ENCODE data around the gene RASGRF1.

RASGRF1 gene

DNA sequence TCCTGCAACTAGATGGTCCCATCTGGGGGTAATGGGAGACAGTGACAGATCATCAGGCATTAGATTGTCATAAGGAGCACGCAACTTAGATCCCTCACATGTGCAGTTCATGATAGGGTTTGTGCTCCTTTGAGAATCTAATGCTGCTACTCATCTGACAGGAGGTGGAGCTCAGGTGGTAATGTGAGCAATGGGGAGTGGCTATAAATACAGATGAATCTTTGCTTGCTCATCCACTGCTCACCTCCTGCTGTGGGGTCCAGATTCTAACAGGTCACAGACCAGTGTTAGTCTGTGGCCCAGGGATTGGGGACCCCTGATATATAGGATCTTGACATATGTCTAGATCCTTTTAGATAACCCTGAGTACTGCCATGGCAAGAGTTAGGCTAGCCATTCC is 52.7 kb downstream of the RASGRF1 start:
- Histone ChIP-seq H3K23ac (ENCODE audit: low read length in 2 of 2) (no peak overlapping the region), H2AK5ac (ENCODE audit: low read length, severe bottlenecking) (no peak overlapping the region), H3K9me3 (ENCODE audit: control insufficient read depth, low read length) (peaks cover 17% of the 10 kb centered on the region), H3K79me1 (replicated peaks; ENCODE audit: low read length, poor library complexity, severe bottlenecking) (no peaks in the 10 kb centered on the region), H2AFZ (ENCODE audit: low read depth, low read length) (no peak overlapping the region), H3K14ac (ENCODE audit: low read length in 2 of 2) (no peak overlapping the region), H2BK12ac (ENCODE audit: low read length in 2 of 2) (no peak overlapping the region), H3K36me3 (ENCODE audit: control insufficient read depth in 1 of 2, insufficient read depth in 2 of 2, low read depth in 1 of 2, low read length in 2 of 2) (no peaks in the 10 kb centered on the region), H3K4me3 (ENCODE audit: insufficient read depth in 1 of 2, low read depth in 1 of 2, low read length in 2 of 2) (no peak overlapping the region), H4K8ac (ENCODE audit: low read length) (no peak overlapping the region), H2BK120ac (ENCODE audit: low read depth, low read length) (no peak overlapping the region), H3K27ac (ENCODE audit: low read length, poor library complexity, severe bottlenecking) (no peak overlapping the region), H3K27me3 (ENCODE audit: control insufficient read depth in 1 of 2, insufficient read depth in 1 of 2, low read length in 2 of 2) (peaks cover 0 to 39% of the 10 kb centered on the region in 2 experiments), H3K9ac (ENCODE audit: low read length) (no peak overlapping the region), H3K4me1 (ENCODE audit: control insufficient read depth, insufficient read depth, low read depth, low read length) (peaks cover 15% of the 10 kb centered on the region), H3K18ac (ENCODE audit: low read depth in 1 of 2, low read length in 2 of 2) (no peak overlapping the region), H3K4me2 (ENCODE audit: low read length, poor library complexity, severe bottlenecking) (no peak overlapping the region), H2BK15ac (ENCODE audit: low read depth, poor library complexity, severe bottlenecking) (no peak overlapping the region), H3K4ac (ENCODE audit: low read depth in 1 of 2, low read length in 2 of 2) (no peak overlapping the region), H2BK5ac (ENCODE audit: low read depth, low read length, poor library complexity, severe bottlenecking) (no peak overlapping the region), H4K91ac (ENCODE audit: low read length) (no peak overlapping the region)
- DNase-seq: no peak
- 97% methylated on average over 1 of the region's 1 CpG for WGBS

DNA sequence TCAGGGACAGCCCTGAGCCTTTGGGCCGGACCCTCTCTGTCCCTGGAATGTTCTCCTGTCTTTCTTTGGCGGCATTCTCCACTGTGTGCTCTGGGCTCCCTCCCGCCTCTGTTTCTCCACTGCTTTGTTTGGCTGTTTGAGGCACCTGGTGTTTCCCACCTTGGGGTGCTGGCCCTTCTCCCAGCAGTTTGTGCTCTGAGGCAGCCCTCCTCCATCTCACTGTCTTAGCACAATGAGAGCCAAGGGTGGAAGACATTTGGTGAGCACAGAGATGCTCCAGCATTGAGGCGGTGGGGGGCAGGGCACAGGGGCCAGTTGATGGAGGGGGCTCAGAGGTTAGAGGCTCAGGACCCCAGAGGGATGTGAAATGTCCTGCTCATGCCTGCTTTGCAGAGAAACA is 54.3 kb downstream of the RASGRF1 start:
- no peak overlapping the region for H3K4me2 ChIP-seq (ENCODE audit: low read length, poor library complexity, severe bottlenecking)
- H3K9ac ChIP-seq (ENCODE audit: low read length): no peak overlapping the region
- no peak overlapping the region for H2BK12ac ChIP-seq (ENCODE audit: low read length in 2 of 2)
- no peak overlapping the region for H3K18ac ChIP-seq (ENCODE audit: low read depth in 1 of 2, low read length in 2 of 2)
- H4K91ac ChIP-seq (ENCODE audit: low read length): no peak overlapping the region
- peaks cover 18% of the 10 kb centered on the region for H3K4me1 ChIP-seq (ENCODE audit: control insufficient read depth, insufficient read depth, low read depth, low read length)
- no peak overlapping the region for H3K27ac ChIP-seq (ENCODE audit: low read length, poor library complexity, severe bottlenecking)
- no peak overlapping the region for H2AK5ac ChIP-seq (ENCODE audit: low read length, severe bottlenecking)
- no peak overlapping the region for H2BK15ac ChIP-seq (ENCODE audit: low read depth, poor library complexity, severe bottlenecking)
- H3K27me3 ChIP-seq (ENCODE audit: control insufficient read depth in 1 of 2, insufficient read depth in 1 of 2, low read length in 2 of 2): peaks cover 3 to 36% of the 10 kb centered on the region in 2 experiments
- H3K4ac ChIP-seq (ENCODE audit: low read depth in 1 of 2, low read length in 2 of 2): no peak overlapping the region
- no peaks in the 10 kb centered on the region for H3K36me3 ChIP-seq (ENCODE audit: control insufficient read depth in 1 of 2, insufficient read depth in 2 of 2, low read depth in 1 of 2, low read length in 2 of 2)
- 97% methylated on average over 4 of the region's 4 CpGs for WGBS
- peak overlapping the region in 1 of 2 experiments; percentile 10 for H3K4me3 ChIP-seq (ENCODE audit: insufficient read depth in 1 of 2, low read depth in 1 of 2, low read length in 2 of 2)
- no peaks in the 10 kb centered on the region for H3K79me1 ChIP-seq (replicated peaks; ENCODE audit: low read length, poor library complexity, severe bottlenecking)
- H3K23ac ChIP-seq (ENCODE audit: low read length in 2 of 2): no peak overlapping the region
- H3K14ac ChIP-seq (ENCODE audit: low read length in 2 of 2): no peak overlapping the region
- no peak overlapping the region for H2BK120ac ChIP-seq (ENCODE audit: low read depth, low read length)
- H2BK5ac ChIP-seq (ENCODE audit: low read depth, low read length, poor library complexity, severe bottlenecking): no peak overlapping the region
- H3K9me3 ChIP-seq (ENCODE audit: control insufficient read depth, low read length): peaks cover 11% of the 10 kb centered on the region
- no peak overlapping the region for H4K8ac ChIP-seq (ENCODE audit: low read length)
- no peak overlapping the region for H2AFZ ChIP-seq (ENCODE audit: low read depth, low read length)
- no peak for DNase-seq

DNA sequence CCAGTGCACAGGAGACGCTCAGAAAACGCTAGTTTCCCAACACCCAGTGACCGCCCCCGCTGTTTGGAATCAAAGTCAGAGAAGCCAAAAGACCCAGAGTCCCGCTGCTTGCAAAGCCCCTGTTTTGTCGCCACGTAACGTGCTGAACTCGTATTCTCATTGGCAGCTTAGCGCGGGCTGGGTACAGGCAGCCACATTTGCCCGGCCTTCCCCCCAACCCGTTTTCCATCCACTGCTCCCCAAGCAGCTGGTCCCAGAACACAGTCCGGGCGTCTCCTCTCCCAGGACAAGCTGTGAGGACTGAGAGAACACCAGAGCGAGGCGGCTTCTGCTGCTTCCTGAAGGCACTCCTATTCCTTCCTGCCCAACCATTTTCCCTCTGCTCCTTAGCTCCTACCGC is 54.8 kb downstream of the RASGRF1 start:
- WGBS: 70% methylated on average over 18 of the region's 18 CpGs
- Histone ChIP-seq H2AFZ (ENCODE audit: low read depth, low read length) (no peak overlapping the region), H3K79me1 (replicated peaks; ENCODE audit: low read length, poor library complexity, severe bottlenecking) (no peaks in the 10 kb centered on the region), H2BK15ac (ENCODE audit: low read depth, poor library complexity, severe bottlenecking) (no peak overlapping the region), H3K23ac (ENCODE audit: low read length in 2 of 2) (no peak overlapping the region), H4K8ac (ENCODE audit: low read length) (no peak overlapping the region), H2BK5ac (ENCODE audit: low read depth, low read length, poor library complexity, severe bottlenecking) (no peak overlapping the region), H3K4me1 (ENCODE audit: control insufficient read depth, insufficient read depth, low read depth, low read length) (peaks cover 18% of the 10 kb centered on the region), H3K36me3 (ENCODE audit: control insufficient read depth in 1 of 2, insufficient read depth in 2 of 2, low read depth in 1 of 2, low read length in 2 of 2) (no peaks in the 10 kb centered on the region), H2BK12ac (ENCODE audit: low read length in 2 of 2) (no peak overlapping the region), H2BK120ac (ENCODE audit: low read depth, low read length) (no peak overlapping the region), H4K91ac (ENCODE audit: low read length) (no peak overlapping the region), H3K9ac (ENCODE audit: low read length) (no peak overlapping the region), H3K9me3 (ENCODE audit: control insufficient read depth, low read length) (peaks cover 11% of the 10 kb centered on the region), H3K4me2 (ENCODE audit: low read length, poor library complexity, severe bottlenecking) (no peak overlapping the region), H3K27me3 (ENCODE audit: control insufficient read depth in 1 of 2, insufficient read depth in 1 of 2, low read length in 2 of 2) (peaks cover 3 to 37% of the 10 kb centered on the region in 2 experiments), H3K4me3 (ENCODE audit: insufficient read depth in 1 of 2, low read depth in 1 of 2, low read length in 2 of 2) (no peak overlapping the region), H2AK5ac (ENCODE audit: low read length, severe bottlenecking) (peak overlapping the region; percentile 77), H3K4ac (ENCODE audit: low read depth in 1 of 2, low read length in 2 of 2) (no peak overlapping the region), H3K27ac (ENCODE audit: low read length, poor library complexity, severe bottlenecking) (no peak overlapping the region), H3K18ac (ENCODE audit: low read depth in 1 of 2, low read length in 2 of 2) (no peak overlapping the region), H3K14ac (ENCODE audit: low read length in 2 of 2) (no peak overlapping the region)
- DNase-seq: no peak

DNA sequence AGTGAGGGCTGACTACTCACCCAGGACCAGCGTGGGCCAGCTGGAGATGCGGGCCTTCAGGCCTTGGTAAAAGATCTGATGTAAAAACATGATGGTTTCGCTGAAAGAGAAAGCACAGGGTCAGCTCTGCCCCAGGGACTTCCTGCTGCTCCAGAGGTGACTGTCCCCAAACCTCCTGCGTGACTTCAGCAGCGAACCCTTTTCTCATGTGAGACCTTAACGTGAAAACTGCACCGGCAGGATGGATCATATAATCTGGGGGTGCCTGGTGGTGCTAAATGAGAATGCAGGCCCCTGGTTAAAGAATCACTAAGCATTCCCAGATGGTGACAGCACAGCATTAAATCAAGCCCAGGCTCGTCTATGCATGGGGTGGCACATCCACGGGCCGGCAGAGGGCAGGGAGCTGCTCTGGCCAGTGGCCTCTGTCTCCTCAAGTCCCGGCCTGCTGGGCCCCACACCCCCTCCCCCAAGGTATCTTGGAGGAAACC is 55.4 kb downstream of the RASGRF1 start:
- Histone ChIP-seq H2AK5ac (ENCODE audit: low read length, severe bottlenecking) (no peak overlapping the region), H3K27me3 (ENCODE audit: control insufficient read depth in 1 of 2, insufficient read depth in 1 of 2, low read length in 2 of 2) (peaks cover 3 to 44% of the 10 kb centered on the region in 2 experiments), H3K18ac (ENCODE audit: low read depth in 1 of 2, low read length in 2 of 2) (no peak overlapping the region), H4K8ac (ENCODE audit: low read length) (no peak overlapping the region), H3K36me3 (ENCODE audit: control insufficient read depth in 1 of 2, insufficient read depth in 2 of 2, low read depth in 1 of 2, low read length in 2 of 2) (no peaks in the 10 kb centered on the region), H4K91ac (ENCODE audit: low read length) (no peak overlapping the region), H3K4me2 (ENCODE audit: low read length, poor library complexity, severe bottlenecking) (peak overlapping the region; percentile 47), H3K4me1 (ENCODE audit: control insufficient read depth, insufficient read depth, low read depth, low read length) (peaks cover 18% of the 10 kb centered on the region), H3K9me3 (ENCODE audit: control insufficient read depth, low read length) (peaks cover 11% of the 10 kb centered on the region), H2BK120ac (ENCODE audit: low read depth, low read length) (no peak overlapping the region), H3K27ac (ENCODE audit: low read length, poor library complexity, severe bottlenecking) (peak overlapping the region; percentile 16), H2AFZ (ENCODE audit: low read depth, low read length) (no peak overlapping the region), H3K9ac (ENCODE audit: low read length) (no peak overlapping the region), H3K14ac (ENCODE audit: low read length in 2 of 2) (no peak overlapping the region), H3K79me1 (replicated peaks; ENCODE audit: low read length, poor library complexity, severe bottlenecking) (no peaks in the 10 kb centered on the region), H2BK5ac (ENCODE audit: low read depth, low read length, poor library complexity, severe bottlenecking) (no peak overlapping the region), H3K23ac (ENCODE audit: low read length in 2 of 2) (no peak overlapping the region), H2BK15ac (ENCODE audit: low read depth, poor library complexity, severe bottlenecking) (no peak overlapping the region), H2BK12ac (ENCODE audit: low read length in 2 of 2) (no peak overlapping the region), H3K4me3 (ENCODE audit: insufficient read depth in 1 of 2, low read depth in 1 of 2, low read length in 2 of 2) (no peak overlapping the region), H3K4ac (ENCODE audit: low read depth in 1 of 2, low read length in 2 of 2) (no peak overlapping the region)
- DNase-seq: peak; percentile 9
- WGBS: 71% methylated on average over 11 of the region's 11 CpGs
